Measurements from ENCODE around the gene WNK2.

Gene WNK2

GRCh38 chr9:93190133-93190525 lies 6.2 kb downstream of the WNK2 start:
- TF ChIP-seq CTCF (IDR thresholded peaks at IDR 0.05; ENCODE audit: low read depth, low read length), result no peak
- no peak for DNase-seq
- Histone ChIP-seq H3K27me3 (no peaks in the 10 kb centered on the region), H3K4me3 (ENCODE audit: low read depth, low read length) (no peak overlapping the region), H3K4me1 (no peaks in the 10 kb centered on the region), H3K9me3 (no peaks in the 10 kb centered on the region), H3K36me3 (no peaks in the 10 kb centered on the region)

- TF ChIP-seq CTCF (IDR thresholded peaks at IDR 0.05; ENCODE audit: low read depth, low read length), result no peak
- Histone ChIP-seq H3K4me3 (ENCODE audit: low read depth, low read length) (no peak overlapping the region), H3K27me3 (no peaks in the 10 kb centered on the region), H3K9me3 (no peaks in the 10 kb centered on the region), H3K36me3 (no peaks in the 10 kb centered on the region), H3K4me1 (no peaks in the 10 kb centered on the region)
- DNase-seq, result no peak
Measured at GRCh38 chr9:93190656-93191353, 6.9 kb downstream of the WNK2 start.

GRCh38 chr9:93191354-93191660 lies 7.4 kb downstream of the WNK2 start:
- no peak for DNase-seq
- no peak for TF ChIP-seq CTCF (IDR thresholded peaks at IDR 0.05; ENCODE audit: low read depth, low read length)
- H3K27me3 ChIP-seq, result no peaks in the 10 kb centered on the region

GRCh38 chr9:93192721-93193387 lies 8.9 kb downstream of the WNK2 start:
- no peaks in the 10 kb centered on the region for H3K9me3 ChIP-seq
- no peaks in the 10 kb centered on the region for H3K27me3 ChIP-seq
- no peak overlapping the region for H3K4me3 ChIP-seq (ENCODE audit: low read depth, low read length)
- DNase-seq, result no peak
- no peaks in the 10 kb centered on the region for H3K36me3 ChIP-seq
- no peak for TF ChIP-seq CTCF (IDR thresholded peaks at IDR 0.05; ENCODE audit: low read depth, low read length)
- no peaks in the 10 kb centered on the region for H3K4me1 ChIP-seq

More at GRCh38 chr9:93191354-93191660, 7.4 kb downstream of the WNK2 start:
- no peaks in the 10 kb centered on the region for H3K9me3 ChIP-seq
- no peak overlapping the region for H3K4me3 ChIP-seq (ENCODE audit: low read depth, low read length)
- H3K36me3 ChIP-seq, result no peaks in the 10 kb centered on the region
- no peaks in the 10 kb centered on the region for H3K4me1 ChIP-seq

GRCh38 chr9:93193388-93194220 lies 9.7 kb downstream of the WNK2 start:
- Histone ChIP-seq H3K4me3 (ENCODE audit: low read depth, low read length) (no peak overlapping the region), H3K9me3 (no peaks in the 10 kb centered on the region), H3K4me1 (no peaks in the 10 kb centered on the region), H3K27me3 (no peaks in the 10 kb centered on the region), H3K36me3 (no peaks in the 10 kb centered on the region)
- DNase-seq, result no peak
- no peak for TF ChIP-seq CTCF (IDR thresholded peaks at IDR 0.05; ENCODE audit: low read depth, low read length)
